Measurements from ENCODE around the gene HPCAL1.

Gene HPCAL1

GRCh38 chr2:10264506-10265328, 38.0 kb upstream of the HPCAL1 start:
- in situ Hi-C loops (cut with MboI; ENCODE audit: low sequenced_read_pairs): no loop called here
- H3K36me3 ChIP-seq (replicated peaks): no peaks in the 10 kb centered on the region
- H3K4me3 ChIP-seq: no peak overlapping the region
- H3K4me1 ChIP-seq: peaks cover 5% of the 10 kb centered on the region
- DNase-seq (ENCODE audit: low spot score in 2 of 2): no peak
- H3K9me3 ChIP-seq: no peaks in the 10 kb centered on the region
- no peaks in the 10 kb centered on the region for H3K27me3 ChIP-seq (ENCODE audit: low read depth)

GRCh38 chr2:10265329-10266132, 37.2 kb upstream of the HPCAL1 start:
- H3K4me1 ChIP-seq: peaks cover 5% of the 10 kb centered on the region
- no peaks in the 10 kb centered on the region for H3K9me3 ChIP-seq
- DNase-seq (ENCODE audit: low spot score in 2 of 2): no peak
- no peaks in the 10 kb centered on the region for H3K36me3 ChIP-seq (replicated peaks)
- H3K4me3 ChIP-seq: no peak overlapping the region
- in situ Hi-C loops (cut with MboI; ENCODE audit: low sequenced_read_pairs): no loop called here
- no peaks in the 10 kb centered on the region for H3K27me3 ChIP-seq (ENCODE audit: low read depth)

- peaks cover under 1% of the 10 kb centered on the region for H3K4me1 ChIP-seq
- H3K36me3 ChIP-seq (replicated peaks): no peaks in the 10 kb centered on the region
- no peaks in the 10 kb centered on the region for H3K9me3 ChIP-seq
- in situ Hi-C loops (cut with MboI; ENCODE audit: low sequenced_read_pairs): no loop called here
- DNase-seq (ENCODE audit: low spot score in 2 of 2): no peak
- H3K4me3 ChIP-seq: no peak overlapping the region
- H3K27me3 ChIP-seq (ENCODE audit: low read depth): no peaks in the 10 kb centered on the region
Measured at GRCh38 chr2:10266133-10266620, 36.5 kb upstream of the HPCAL1 start.

- in situ Hi-C loops (cut with MboI; ENCODE audit: low sequenced_read_pairs): no loop called here
- Histone ChIP-seq H3K9me3 (no peaks in the 10 kb centered on the region), H3K4me1 (no peaks in the 10 kb centered on the region), H3K4me3 (no peak overlapping the region), H3K36me3 (replicated peaks) (no peaks in the 10 kb centered on the region), H3K27me3 (ENCODE audit: low read depth) (no peaks in the 10 kb centered on the region)
- DNase-seq (ENCODE audit: low spot score in 2 of 2): no peak
Measured at GRCh38 chr2:10267036-10267435, 35.7 kb upstream of the HPCAL1 start.

GRCh38 chr2:10267551-10268465, 34.9 kb upstream of the HPCAL1 start:
- no peak for DNase-seq (ENCODE audit: low spot score in 2 of 2)
- Histone ChIP-seq H3K27me3 (ENCODE audit: low read depth) (no peaks in the 10 kb centered on the region), H3K4me3 (no peak overlapping the region), H3K9me3 (no peaks in the 10 kb centered on the region), H3K4me1 (no peaks in the 10 kb centered on the region), H3K36me3 (replicated peaks) (no peaks in the 10 kb centered on the region)
- in situ Hi-C loops (cut with MboI; ENCODE audit: low sequenced_read_pairs): no loop called here

- no peaks in the 10 kb centered on the region for H3K4me1 ChIP-seq
- no peak overlapping the region for H3K4me3 ChIP-seq
- no peak for DNase-seq (ENCODE audit: low spot score in 2 of 2)
- in situ Hi-C loops (cut with MboI; ENCODE audit: low sequenced_read_pairs): no loop called here
- no peaks in the 10 kb centered on the region for H3K36me3 ChIP-seq (replicated peaks)
- no peaks in the 10 kb centered on the region for H3K9me3 ChIP-seq
- H3K27me3 ChIP-seq (ENCODE audit: low read depth): no peaks in the 10 kb centered on the region
Measured at GRCh38 chr2:10269291-10269690, 33.4 kb upstream of the HPCAL1 start.

- in situ Hi-C loops (cut with MboI; ENCODE audit: low sequenced_read_pairs): no loop called here
Measured at GRCh38 chr2:10269711-10270610, 32.7 kb upstream of the HPCAL1 start.

GRCh38 chr2:10271509-10271908, 31.2 kb upstream of the HPCAL1 start:
- Histone ChIP-seq H3K36me3 (replicated peaks) (no peaks in the 10 kb centered on the region), H3K4me1 (no peaks in the 10 kb centered on the region), H3K4me3 (no peak overlapping the region), H3K27me3 (ENCODE audit: low read depth) (no peaks in the 10 kb centered on the region), H3K9me3 (no peaks in the 10 kb centered on the region)
- in situ Hi-C loops (cut with MboI; ENCODE audit: low sequenced_read_pairs): no loop called here
- DNase-seq (ENCODE audit: low spot score in 2 of 2): no peak

More at GRCh38 chr2:10269711-10270610, 32.7 kb upstream of the HPCAL1 start:
- Histone ChIP-seq H3K36me3 (replicated peaks) (no peaks in the 10 kb centered on the region), H3K4me3 (no peak overlapping the region), H3K9me3 (no peaks in the 10 kb centered on the region), H3K27me3 (ENCODE audit: low read depth) (no peaks in the 10 kb centered on the region), H3K4me1 (no peaks in the 10 kb centered on the region)
- DNase-seq (ENCODE audit: low spot score in 2 of 2): peak in 1 of 2 experiments; percentile 4

- Histone ChIP-seq H3K4me3 (no peak overlapping the region), H3K4me1 (no peaks in the 10 kb centered on the region), H3K9me3 (no peaks in the 10 kb centered on the region), H3K27me3 (ENCODE audit: low read depth) (no peaks in the 10 kb centered on the region), H3K36me3 (replicated peaks) (no peaks in the 10 kb centered on the region)
- in situ Hi-C loops (cut with MboI; ENCODE audit: low sequenced_read_pairs): no loop called here
- no peak for DNase-seq (ENCODE audit: low spot score in 2 of 2)
Measured at GRCh38 chr2:10271946-10272345, 30.8 kb upstream of the HPCAL1 start.

GRCh38 chr2:10272464-10272863, 30.2 kb upstream of the HPCAL1 start:
- no peak for DNase-seq (ENCODE audit: low spot score in 2 of 2)
- Histone ChIP-seq H3K4me3 (no peak overlapping the region), H3K9me3 (no peaks in the 10 kb centered on the region), H3K4me1 (no peaks in the 10 kb centered on the region), H3K36me3 (replicated peaks) (no peaks in the 10 kb centered on the region), H3K27me3 (ENCODE audit: low read depth) (no peaks in the 10 kb centered on the region)
- in situ Hi-C loops (cut with MboI; ENCODE audit: low sequenced_read_pairs): no loop called here

GRCh38 chr2:10273215-10274175, 29.2 kb upstream of the HPCAL1 start:
- no peaks in the 10 kb centered on the region for H3K36me3 ChIP-seq (replicated peaks)
- no peak overlapping the region for H3K4me3 ChIP-seq
- no peaks in the 10 kb centered on the region for H3K27me3 ChIP-seq (ENCODE audit: low read depth)
- in situ Hi-C loops (cut with MboI; ENCODE audit: low sequenced_read_pairs): no loop called here
- DNase-seq (ENCODE audit: low spot score in 2 of 2): no peak
- no peaks in the 10 kb centered on the region for H3K4me1 ChIP-seq
- H3K9me3 ChIP-seq: no peaks in the 10 kb centered on the region

GRCh38 chr2:10274376-10274775, 28.3 kb upstream of the HPCAL1 start:
- in situ Hi-C loops (cut with MboI; ENCODE audit: low sequenced_read_pairs): no loop called here
- Histone ChIP-seq H3K36me3 (replicated peaks) (no peaks in the 10 kb centered on the region), H3K9me3 (no peaks in the 10 kb centered on the region), H3K4me1 (no peaks in the 10 kb centered on the region), H3K27me3 (ENCODE audit: low read depth) (no peaks in the 10 kb centered on the region), H3K4me3 (no peak overlapping the region)
- DNase-seq (ENCODE audit: low spot score in 2 of 2): no peak
